ENCODE results near the gene MRPL32.

MRPL32 gene

DNA sequence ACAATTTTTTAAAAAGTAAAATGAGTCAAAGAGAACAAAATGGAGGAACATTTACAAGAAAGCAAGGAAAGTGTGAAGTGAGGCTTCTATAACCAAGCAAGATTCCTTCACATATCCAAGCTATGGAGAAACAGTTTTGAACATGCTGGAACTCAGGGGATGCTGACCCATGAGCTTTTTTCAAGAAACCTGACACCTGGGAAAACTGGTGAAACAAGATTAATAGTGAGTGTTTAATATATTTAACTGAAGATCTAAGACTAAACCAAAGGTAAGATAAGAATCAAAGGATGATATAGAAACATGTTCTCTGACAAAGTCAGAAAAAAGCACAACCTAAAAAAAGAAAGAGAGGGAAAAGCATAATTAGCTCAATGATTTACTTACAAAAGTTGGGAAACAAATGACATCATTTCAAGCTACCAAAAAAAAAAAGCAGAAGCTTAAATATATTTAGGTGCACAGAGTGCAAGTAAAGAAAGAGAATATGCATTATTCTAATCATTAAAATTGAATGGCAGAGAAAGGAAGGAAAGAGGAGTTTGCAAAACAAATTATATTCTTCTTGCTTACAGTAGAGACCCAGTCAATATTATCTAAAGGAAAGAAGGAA, 45.2 kb upstream of the MRPL32 start:
- no peak overlapping the region for H3K4me3 ChIP-seq (ENCODE audit: low read length)
- no peaks in the 10 kb centered on the region for H3K27me3 ChIP-seq (replicated peaks; ENCODE audit: insufficient read depth, low read length)
- no peak for DNase-seq
- H3K4me2 ChIP-seq (ENCODE audit: low read depth, low read length) = no peak overlapping the region
- no peaks in the 10 kb centered on the region for H3K9me3 ChIP-seq (replicated peaks; ENCODE audit: insufficient read depth, low read length)
- H3K36me3 ChIP-seq (replicated peaks; ENCODE audit: insufficient read depth, low read length) = no peaks in the 10 kb centered on the region
- H3K9me2 ChIP-seq (replicated peaks; ENCODE audit: insufficient read depth, low read length) = no peaks in the 10 kb centered on the region
- no peaks in the 10 kb centered on the region for H4K20me1 ChIP-seq (ENCODE audit: insufficient read depth, low read length)
- no peak overlapping the region for H3K27ac ChIP-seq (ENCODE audit: low read length)
- H3K4me1 ChIP-seq (ENCODE audit: low read length) = no peaks in the 10 kb centered on the region
- H3K9ac ChIP-seq (ENCODE audit: low read length) = no peak overlapping the region
- H2AFZ ChIP-seq (ENCODE audit: low read length) = no peak overlapping the region
- TF ChIP-seq EZH2 (optimal IDR thresholded peaks at IDR 0.05; ENCODE audit: low read depth, low read length) = no peak
- TF ChIP-seq EZH2phosphoT487 (IDR thresholded peaks at IDR 0.05; ENCODE audit: low read length) = no peak
- TF ChIP-seq, protein P1, sequence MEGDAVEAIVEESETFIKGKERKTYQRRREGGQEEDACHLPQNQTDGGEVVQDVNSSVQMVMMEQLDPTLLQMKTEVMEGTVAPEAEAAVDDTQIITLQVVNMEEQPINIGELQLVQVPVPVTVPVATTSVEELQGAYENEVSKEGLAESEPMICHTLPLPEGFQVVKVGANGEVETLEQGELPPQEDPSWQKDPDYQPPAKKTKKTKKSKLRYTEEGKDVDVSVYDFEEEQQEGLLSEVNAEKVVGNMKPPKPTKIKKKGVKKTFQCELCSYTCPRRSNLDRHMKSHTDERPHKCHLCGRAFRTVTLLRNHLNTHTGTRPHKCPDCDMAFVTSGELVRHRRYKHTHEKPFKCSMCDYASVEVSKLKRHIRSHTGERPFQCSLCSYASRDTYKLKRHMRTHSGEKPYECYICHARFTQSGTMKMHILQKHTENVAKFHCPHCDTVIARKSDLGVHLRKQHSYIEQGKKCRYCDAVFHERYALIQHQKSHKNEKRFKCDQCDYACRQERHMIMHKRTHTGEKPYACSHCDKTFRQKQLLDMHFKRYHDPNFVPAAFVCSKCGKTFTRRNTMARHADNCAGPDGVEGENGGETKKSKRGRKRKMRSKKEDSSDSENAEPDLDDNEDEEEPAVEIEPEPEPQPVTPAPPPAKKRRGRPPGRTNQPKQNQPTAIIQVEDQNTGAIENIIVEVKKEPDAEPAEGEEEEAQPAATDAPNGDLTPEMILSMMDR (IDR thresholded peaks at IDR 0.05; ENCODE audit: low read length) = no peak
- no peaks in the 10 kb centered on the region for H3K79me2 ChIP-seq (ENCODE audit: low read length)
- peaks cover 5% of the 10 kb centered on the region; the same call in 1 of the 2 replicates for H3F3A ChIP-seq (ENCODE audit: insufficient read depth, low read length)

DNA sequence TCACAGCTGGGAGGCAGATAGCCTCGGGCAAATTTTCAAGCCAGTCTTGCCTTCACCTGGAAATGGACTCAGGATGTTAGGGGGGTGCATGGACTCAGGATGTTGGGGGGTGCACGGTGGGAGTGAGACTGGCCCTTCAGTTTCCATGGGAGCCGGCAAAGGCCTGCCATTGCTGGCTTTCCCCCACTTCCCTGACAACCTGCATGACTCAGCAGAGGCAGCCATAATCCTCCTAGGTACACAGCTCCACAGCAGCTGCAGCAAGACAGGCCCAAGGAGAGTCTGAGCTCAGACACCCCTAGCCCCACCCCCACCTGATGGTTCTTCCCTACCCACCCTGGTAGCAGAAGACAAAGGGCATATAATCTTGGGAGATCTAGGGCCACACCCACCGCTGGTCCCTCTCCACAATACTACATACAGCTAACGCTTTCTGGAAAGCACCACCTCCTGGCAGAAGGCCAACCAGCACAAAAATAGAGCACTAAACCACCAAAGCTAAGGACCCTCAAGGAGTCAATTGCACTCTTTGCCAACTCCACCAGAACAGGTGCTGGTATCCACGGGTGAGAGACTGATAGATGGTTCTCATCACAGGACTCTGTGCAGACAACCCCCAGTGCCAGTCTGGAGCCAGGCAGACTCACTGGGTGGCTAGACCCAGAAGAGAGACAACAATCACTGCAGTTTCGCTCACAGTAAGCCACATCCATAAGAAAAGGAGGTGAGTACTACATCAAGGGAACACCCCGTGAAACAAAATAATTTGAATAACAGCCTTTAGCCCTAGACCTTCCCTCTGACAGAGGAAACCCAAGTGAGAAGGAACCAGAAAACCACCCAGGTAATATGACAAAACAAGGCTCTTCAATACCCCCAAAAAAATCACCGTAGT, 38.6 kb upstream of the MRPL32 start:
- no peak overlapping the region for H3K4me2 ChIP-seq (ENCODE audit: low read depth, low read length)
- TF ChIP-seq EZH2phosphoT487 (IDR thresholded peaks at IDR 0.05; ENCODE audit: low read length) (no peak), EZH2 (optimal IDR thresholded peaks at IDR 0.05; ENCODE audit: low read depth, low read length) (no peak)
- TF ChIP-seq, protein P1 (IDR thresholded peaks at IDR 0.05; ENCODE audit: low read length) = no peak
- H3K9me2 ChIP-seq (replicated peaks; ENCODE audit: insufficient read depth, low read length) = no peaks in the 10 kb centered on the region
- no peak overlapping the region for H3K9ac ChIP-seq (ENCODE audit: low read length)
- no peak overlapping the region for H2AFZ ChIP-seq (ENCODE audit: low read length)
- H3K9me3 ChIP-seq (replicated peaks; ENCODE audit: insufficient read depth, low read length) = no peaks in the 10 kb centered on the region
- no peaks in the 10 kb centered on the region for H3K4me1 ChIP-seq (ENCODE audit: low read length)
- H3F3A ChIP-seq (ENCODE audit: insufficient read depth, low read length) = no peaks in the 10 kb centered on the region
- no peak overlapping the region for H3K4me3 ChIP-seq (ENCODE audit: low read length)
- DNase-seq = no peak
- H3K79me2 ChIP-seq (ENCODE audit: low read length) = no peaks in the 10 kb centered on the region
- no peaks in the 10 kb centered on the region for H3K36me3 ChIP-seq (replicated peaks; ENCODE audit: insufficient read depth, low read length)
- H3K27ac ChIP-seq (ENCODE audit: low read length) = no peak overlapping the region
- no peaks in the 10 kb centered on the region for H4K20me1 ChIP-seq (ENCODE audit: insufficient read depth, low read length)
- H3K27me3 ChIP-seq (replicated peaks; ENCODE audit: insufficient read depth, low read length) = no peaks in the 10 kb centered on the region

DNA sequence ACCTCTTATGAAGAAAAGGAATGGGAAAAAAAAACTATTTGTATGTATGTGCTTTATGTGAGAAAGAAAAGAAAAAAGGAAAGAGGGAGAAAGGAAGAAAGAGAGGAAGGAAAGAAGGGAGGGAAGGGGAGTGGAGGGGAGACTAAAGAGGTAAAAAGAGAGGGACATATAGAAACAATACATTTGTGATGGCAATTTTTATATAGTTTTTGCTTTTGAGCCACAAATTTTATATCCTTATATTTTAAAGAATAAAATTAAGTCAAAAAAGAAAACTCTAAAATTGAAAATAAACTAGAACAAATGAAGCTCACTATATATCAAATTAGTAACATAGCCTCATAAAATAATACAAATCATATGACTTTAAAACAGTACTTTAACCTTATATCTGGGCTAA, 31.3 kb upstream of the MRPL32 start:
- TF ChIP-seq EZH2phosphoT487 (IDR thresholded peaks at IDR 0.05; ENCODE audit: low read length) = no peak
- TF ChIP-seq, protein P1 (IDR thresholded peaks at IDR 0.05; ENCODE audit: low read length) = no peak
- TF ChIP-seq EZH2 (optimal IDR thresholded peaks at IDR 0.05; ENCODE audit: low read depth, low read length) = no peak

More for the DNA sequence above, 31.3 kb upstream of the MRPL32 start:
- no peak overlapping the region for H2AFZ ChIP-seq (ENCODE audit: low read length)
- no peaks in the 10 kb centered on the region for H3K79me2 ChIP-seq (ENCODE audit: low read length)
- no peak overlapping the region for H3K9ac ChIP-seq (ENCODE audit: low read length)
- H3K4me2 ChIP-seq (ENCODE audit: low read depth, low read length) = no peak overlapping the region
- H3K27ac ChIP-seq (ENCODE audit: low read length) = no peak overlapping the region
- no peaks in the 10 kb centered on the region for H3K36me3 ChIP-seq (replicated peaks; ENCODE audit: insufficient read depth, low read length)
- no peaks in the 10 kb centered on the region for H3K9me2 ChIP-seq (replicated peaks; ENCODE audit: insufficient read depth, low read length)
- no peaks in the 10 kb centered on the region for H3K27me3 ChIP-seq (replicated peaks; ENCODE audit: insufficient read depth, low read length)
- H3K4me1 ChIP-seq (ENCODE audit: low read length) = no peaks in the 10 kb centered on the region
- no peak overlapping the region for H3K4me3 ChIP-seq (ENCODE audit: low read length)
- no peak for DNase-seq
- no peaks in the 10 kb centered on the region for H4K20me1 ChIP-seq (ENCODE audit: insufficient read depth, low read length)
- H3K9me3 ChIP-seq (replicated peaks; ENCODE audit: insufficient read depth, low read length) = no peaks in the 10 kb centered on the region
- no peaks in the 10 kb centered on the region for H3F3A ChIP-seq (ENCODE audit: insufficient read depth, low read length)

Data from MM.1S (cell line).